Activated effector memory CD4-positive, alpha-beta T cell treated with anti-CD3 and anti-CD28 coated beads, Interleukin-2, amount 50 U/mL, for 16 hours (primary cell): Measurements from ENCODE around the gene SPTBN2.

Source experiments
- DNase-seq: peaks from one replicate; pipeline ENCODE4 v3.0.0-alpha.2; 2020

The SPTBN2 gene

GRCh38 chr11:66700742-66701141 is 28.3 kb downstream of the SPTBN2 start:
- DNase-seq: no peak

GRCh38 chr11:66700337-66700736 is 28.7 kb downstream of the SPTBN2 start:
- DNase-seq: no peak

DNA sequence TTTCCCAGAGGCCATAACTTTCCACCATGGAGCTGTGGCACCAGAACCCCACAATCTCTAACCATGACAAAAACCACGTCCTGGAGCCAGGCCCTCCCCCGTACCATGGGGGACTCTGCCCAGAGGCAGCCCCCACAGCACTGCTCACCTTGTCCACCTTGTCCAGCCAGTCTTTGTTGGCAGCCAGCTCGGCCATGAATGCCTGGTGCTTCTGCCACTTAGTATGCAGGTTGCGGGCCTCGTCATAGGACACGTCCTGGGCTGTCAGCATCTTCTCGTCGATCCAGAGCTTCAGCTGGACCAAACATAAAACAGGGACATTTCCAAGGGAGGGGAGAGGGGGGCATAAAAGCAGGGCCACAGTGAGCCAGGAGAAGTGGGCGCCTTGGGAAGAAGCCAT is 30.5 kb downstream of the SPTBN2 start:
- no peak for DNase-seq

DNA sequence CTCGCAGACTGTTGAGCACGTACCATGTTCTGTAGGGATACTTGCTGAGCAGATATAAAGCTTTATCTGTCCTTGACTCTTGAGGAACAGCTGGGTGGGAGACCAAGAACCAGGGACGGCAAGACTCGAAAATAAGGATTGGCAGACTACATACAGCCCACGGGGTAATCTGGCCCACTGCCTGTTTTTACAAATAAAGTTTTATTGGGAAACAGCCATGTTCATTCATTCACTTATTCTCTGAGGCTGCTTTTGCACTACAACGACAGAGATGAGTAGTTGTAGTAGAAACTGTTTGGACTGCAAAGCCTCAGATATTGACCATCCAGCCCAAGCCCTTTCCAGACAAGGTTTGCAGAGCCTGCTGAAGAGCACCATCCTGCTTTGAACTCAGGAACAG is 31.0 kb downstream of the SPTBN2 start:
- no peak for DNase-seq

GRCh38 chr11:66696146-66696545 is 32.9 kb downstream of the SPTBN2 start:
- DNase-seq: no peak

DNA sequence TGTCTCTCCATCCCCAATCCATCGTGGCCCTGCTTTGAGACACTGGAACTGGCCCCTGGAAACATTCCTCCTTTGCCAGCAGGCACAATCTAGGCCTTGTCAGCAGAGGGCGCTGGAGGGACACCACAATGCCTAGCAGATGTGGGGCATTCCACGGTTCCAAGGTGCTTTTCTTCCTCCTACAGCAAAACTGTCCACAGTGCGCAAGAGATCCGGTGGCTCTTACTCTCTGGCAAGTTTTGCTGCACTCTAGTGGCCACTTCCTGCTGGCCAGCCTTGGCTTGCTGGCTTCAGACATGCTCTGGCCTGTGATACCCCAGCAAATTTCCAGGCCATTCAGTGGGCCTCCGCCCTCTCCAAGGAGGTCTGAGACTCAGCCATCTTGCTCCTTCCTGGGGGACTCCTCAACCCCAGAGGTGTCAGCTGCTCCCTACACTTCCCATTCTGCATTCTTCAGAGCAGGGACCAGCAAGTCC is 34.2 kb downstream of the SPTBN2 start:
- DNase-seq: peak; percentile 93

GRCh38 chr11:66694056-66694410 is 35.0 kb downstream of the SPTBN2 start:
- no peak for DNase-seq

DNA sequence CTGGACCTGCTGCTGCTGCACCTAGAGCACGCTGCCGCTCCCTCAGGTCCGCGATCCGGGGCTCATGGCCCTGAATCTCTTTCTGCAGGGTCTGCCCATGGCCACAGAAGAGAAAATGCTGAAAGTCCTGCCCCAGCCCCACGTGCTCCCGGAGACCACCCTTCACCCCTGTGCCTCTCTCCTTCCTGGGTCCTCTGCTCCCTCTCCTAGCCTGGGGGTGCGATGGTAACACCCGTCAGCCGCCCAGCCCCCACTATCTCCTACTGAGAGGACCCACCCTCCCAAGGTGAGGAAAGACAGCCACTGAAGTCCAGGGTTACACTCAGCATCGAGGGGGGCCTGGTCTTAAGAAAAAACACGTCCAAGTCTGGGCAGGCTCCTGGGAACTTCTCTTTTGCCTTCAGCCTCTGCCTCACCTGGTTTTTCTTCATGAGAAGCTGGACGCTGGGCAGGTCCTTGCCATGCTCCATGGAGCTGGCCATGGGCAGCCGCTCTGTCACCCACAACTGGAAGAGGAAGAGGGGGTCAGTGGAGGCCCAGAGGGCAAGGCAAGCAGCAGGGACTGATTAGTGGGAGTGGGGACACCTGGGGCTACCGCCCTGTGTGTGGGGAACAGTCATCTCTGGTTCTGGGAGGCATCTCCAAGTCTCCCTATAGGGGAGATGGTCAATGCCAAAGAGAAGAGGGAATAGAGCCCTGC is 35.5 kb downstream of the SPTBN2 start:
- DNase-seq: no peak

GRCh38 chr11:66692871-66693331 is 36.1 kb downstream of the SPTBN2 start:
- DNase-seq: no peak

DNA sequence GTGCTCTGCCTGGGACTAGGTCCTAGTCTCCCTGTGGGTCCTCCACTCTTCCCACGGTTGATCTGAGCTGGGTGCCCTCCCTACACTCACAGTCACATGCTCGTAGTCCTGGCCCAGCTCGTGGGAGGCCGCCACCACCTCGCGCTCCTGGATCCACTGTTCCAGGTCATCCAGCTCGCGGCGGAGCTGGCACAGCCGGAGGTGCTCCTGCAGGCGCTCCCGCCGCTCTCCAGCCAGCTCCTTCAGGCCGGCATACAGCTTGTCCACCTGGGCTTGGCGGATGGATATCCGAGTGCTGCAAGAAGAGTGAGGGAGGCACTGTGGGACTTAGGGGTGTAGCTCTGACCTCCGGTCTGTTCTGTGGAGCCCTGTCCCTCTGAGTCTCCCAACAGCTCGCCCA is 36.6 kb downstream of the SPTBN2 start:
- DNase-seq: no peak

DNA sequence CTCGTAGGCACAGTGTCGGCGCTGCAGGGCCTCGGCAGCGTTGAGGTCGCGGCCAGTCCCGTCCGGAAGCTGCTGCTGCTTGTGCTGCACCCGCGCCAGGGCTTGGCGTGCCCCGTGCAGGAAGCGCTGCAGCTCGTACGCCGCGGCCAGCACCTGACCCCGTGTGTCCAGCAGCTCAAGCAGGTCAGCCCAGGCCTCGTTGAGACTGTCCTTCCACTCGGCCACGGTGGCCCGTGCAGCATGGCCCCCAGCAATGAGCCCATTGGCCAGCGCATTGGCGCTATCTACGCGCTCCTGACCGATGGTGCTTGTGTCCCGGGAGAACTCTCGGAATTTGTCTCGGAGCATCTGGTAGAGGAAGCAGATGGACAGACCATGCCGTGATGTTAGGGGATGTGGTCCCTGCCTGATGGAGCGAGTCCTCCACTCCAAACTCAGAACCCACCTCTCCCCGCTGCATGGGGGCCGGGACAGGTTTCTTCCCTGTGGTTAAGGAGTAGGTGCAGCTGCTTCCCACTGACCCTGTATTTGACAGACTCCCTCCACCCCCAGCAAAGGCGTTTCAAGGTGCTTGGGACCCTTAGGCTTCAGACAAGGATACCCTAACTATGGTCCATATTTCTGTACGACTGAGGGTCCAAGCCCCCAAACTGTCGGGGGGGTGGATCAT is 37.6 kb downstream of the SPTBN2 start:
- no peak for DNase-seq

GRCh38 chr11:66689661-66690590 is 39.1 kb downstream of the SPTBN2 start:
- no peak for DNase-seq

DNA sequence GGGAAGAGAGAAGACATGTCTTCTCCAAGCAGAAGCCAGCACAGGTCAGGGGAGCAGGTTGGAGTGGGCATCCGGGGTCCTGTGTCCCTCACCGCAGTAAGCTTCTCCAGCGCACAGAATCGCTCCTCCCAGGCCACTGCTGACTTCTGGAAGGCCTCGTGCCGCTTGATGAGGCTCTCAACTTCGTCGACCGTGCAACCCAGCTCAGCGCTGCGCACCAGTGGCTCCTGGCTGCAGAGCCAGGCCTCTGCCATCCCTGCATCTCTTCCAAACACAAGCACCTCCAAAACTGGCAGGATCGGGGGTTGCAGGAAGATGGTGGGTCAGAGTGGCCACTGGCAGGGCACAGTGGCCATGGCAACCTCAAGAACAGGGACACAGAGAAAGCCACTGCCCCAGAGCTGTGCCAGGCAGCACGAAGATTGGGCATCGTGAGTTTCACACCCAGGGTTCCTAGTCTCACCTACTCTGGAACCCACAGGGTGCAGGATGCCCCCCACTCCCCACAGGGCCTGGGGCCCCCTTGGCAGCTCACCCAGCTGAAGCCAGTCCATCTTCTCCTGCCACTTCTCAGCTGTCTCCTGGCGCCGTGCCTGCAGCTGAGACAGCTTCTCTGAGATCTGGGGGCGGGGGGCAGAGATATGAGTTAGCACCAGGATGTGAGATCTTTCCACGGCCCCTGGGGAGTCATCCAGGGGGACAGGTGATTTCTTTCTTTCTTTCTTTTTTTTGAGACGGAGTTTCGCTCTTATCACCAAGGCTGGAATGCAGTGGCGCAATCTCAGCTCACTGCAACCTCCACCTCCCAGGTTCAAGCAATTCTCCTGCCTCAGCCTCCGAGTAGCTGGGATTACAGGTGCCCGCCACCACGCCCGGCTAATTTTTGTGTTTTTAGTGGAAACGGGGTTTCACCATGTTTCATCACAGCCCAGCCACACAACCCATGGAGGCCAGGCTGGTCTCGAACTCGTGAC is 40.2 kb downstream of the SPTBN2 start:
- DNase-seq: no peak

- no peak for DNase-seq
Observed at GRCh38 chr11:66687831-66688281, 41.2 kb downstream of the SPTBN2 start.

GRCh38 chr11:66686801-66687750 is 41.9 kb downstream of the SPTBN2 start:
- DNase-seq: peak; percentile 58

DNA sequence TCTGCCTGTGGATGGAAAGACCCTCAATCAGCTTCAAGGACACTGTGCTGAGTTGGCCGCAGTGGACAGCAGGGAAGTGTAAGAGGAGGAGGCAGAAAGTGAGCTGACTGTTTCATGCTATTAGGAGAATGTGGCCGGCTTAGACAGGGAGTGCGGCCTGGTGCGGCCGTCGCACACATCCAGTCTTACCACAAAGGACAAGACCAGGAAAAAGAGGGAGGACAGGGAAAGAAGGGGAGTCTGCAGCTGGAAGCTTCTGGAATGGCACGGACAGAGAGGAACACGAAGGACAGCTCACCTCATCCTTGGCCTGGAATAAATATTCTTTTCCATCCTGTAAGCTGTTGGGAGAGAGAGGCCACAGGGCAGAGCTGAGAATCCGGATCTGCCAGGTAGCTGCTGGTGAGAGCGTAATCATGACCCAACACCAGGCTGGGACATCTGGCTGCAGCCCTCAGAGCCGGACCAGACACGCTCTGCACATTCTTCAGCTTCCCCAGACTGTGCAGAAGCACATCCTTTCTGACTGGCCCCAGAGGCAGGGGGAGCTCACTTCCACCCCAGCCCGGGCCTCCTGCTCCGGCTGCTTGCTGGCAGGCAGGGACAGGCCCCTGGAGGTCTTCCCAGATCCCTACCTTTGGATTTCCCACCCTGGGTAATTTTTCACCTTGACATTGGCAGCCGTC is 42.8 kb downstream of the SPTBN2 start:
- DNase-seq: peak; percentile 37

GRCh38 chr11:66685276-66686099 is 43.5 kb downstream of the SPTBN2 start:
- DNase-seq: peak; percentile 38

DNA sequence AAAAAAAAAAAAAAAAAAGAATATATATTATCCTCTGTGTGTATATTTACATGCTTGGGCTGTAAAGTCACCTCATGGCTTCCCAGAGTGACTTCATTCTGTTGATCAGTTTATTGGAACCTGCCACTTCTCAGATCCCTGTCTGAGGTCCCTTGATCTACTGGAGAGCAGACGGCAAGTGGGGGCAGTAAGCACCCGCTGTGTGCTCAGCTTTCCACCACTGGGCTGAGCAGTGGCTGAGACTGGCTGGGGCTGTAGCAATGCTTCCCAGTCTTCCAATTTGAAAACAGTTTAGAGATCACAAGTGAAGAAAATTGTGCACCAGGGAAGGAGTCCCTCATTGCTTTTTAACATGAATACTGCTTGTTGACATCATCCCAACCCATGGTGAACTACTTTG is 44.4 kb downstream of the SPTBN2 start:
- DNase-seq: peak; percentile 17

DNA sequence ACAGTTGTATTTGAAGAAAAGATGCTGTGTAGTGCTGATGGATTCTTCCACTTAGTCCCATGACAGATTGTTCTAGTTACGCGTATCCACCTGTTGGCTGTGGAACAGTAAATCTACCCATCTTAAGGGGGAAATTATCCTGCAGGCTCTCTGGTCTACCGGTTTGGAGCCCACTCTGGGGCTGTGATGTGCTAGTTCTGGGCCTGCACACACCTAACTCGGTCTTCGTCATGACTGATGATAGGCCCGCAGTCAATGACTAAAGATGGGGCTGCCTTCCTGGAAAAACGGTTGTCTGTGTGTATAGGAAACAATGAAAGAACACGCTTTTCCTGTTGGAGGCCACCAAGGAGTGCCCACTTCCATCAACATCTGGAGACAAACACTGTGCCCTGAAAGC is 45.1 kb downstream of the SPTBN2 start:
- peak; percentile 12 for DNase-seq
